ENCODE data around the gene RTN3. TPM values are rescaled to one million over a fixed set of nuclear protein-coding genes. Genes with fewer than 3 reads are reported as not detected.
"Not testable (repeated sequence)": the region's sequence is repeated elsewhere in the genome, so short reads cannot be mapped to it uniquely, and the experiment has no call there.

Gene RTN3
- total and polyA plus RNA-seq, 4 donors: 147 to 805 (median 547) TPM

DNA sequence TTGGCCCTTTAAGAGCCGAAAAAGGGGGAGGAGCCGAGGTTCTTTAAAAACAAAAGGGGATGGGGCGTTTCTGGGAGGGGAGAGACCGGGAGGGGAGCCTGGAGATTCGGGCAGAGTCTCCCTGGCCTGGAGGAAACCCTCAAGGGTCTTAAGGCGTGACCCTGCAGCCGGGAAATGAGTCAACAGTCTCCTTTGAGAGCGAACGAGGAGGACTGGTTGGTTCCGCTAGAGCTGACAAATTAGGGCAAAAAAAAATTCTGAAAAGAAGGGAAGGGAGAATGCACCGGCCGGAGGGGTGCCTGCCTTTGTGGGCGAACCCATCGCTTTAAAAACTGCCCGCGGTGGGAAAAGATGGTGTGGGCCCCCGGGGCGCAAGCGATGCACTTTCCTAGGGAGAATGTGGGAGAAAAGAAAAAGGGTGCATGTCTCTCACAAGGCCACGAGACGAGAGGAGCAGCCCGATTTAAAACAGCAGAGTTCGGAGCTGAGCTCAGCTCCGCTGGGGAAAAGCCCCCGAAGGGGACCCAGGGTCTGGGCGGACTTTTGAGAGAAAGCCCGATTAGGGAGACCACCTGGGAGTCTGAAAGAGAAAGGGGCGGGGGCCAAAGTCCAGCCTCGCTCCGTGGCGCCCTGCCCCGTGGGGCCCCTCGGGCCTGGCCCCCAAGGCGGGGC, 86.4 kb downstream of the RTN3 start:
- Histone ChIP-seq H3K27me3 (ENCODE audit: control insufficient read depth, insufficient read depth, low read length) (no peaks in the 10 kb centered on the region), H3K36me3 (ENCODE audit: control insufficient read depth, insufficient read depth, low read length) (peaks cover 25% of the 10 kb centered on the region), H3K27ac (ENCODE audit: low read depth, low read length) (peak overlapping the region; percentile 82), H3K4me3 (ENCODE audit: low read depth, low read length) (peak overlapping the region; percentile 81), H3K9me3 (ENCODE audit: control insufficient read depth, insufficient read depth, low read length) (no peaks in the 10 kb centered on the region), H3K4me1 (ENCODE audit: control insufficient read depth, insufficient read depth, low read length) (peaks cover 55% of the 10 kb centered on the region)
- WGBS (ENCODE audit: insufficient coverage): 0% methylated on average over 34 of the region's 34 CpGs
- peak in 3 of 6 donors; percentile 78 to 95 (median 95) for DNase-seq (ENCODE audit: low read depth in 4 of 6, low spot score in 6 of 6)

DNA sequence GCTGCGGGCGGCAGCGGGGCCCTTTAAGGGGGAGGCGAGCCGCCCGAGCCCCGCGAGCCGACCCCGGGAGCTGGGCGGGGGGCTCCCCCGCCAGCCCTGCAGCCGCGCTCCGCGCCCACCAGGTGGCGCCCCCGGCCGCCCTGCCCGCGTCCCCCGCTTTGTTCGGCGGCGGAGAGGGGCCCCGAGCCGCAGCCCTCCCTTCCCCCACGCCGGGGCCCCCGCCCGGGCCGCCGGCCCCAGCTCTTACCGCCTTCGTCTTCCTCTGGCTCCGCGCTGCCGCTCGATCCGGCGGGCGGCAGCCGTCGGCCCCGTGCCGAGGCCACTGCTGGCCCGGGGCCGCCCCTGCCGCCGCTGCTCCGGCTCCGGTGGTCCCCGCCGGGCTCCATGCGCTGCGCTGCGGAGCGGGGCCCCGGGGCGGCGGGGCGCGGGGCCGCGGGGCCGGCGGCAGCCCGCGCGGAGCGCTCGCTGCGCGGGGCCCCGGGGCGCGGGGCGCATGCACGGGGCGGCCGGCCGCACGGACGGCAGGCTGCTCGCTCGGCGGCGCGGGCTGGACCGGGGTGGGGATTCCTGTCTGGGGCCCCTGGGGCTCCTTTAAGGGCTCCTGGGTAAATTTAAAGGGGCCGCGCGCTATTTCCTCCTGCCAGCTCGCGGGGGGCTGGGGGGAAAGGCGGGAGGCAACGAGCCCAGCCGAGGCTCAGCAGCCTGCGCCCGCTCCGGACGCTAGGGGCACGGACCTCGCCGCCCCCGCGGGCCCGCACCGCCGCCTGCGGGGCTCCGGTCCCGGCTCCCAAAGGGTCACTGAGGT, 87.1 kb downstream of the RTN3 start, which contains the start of gene ZFTA:
TSS of gene ZFTA (minus strand) at position 539 of the 805 bp plus-strand sequence. CDS start at position 386, 153 bp downstream.
- peaks cover 50% of the 10 kb centered on the region for H3K4me1 ChIP-seq (ENCODE audit: control insufficient read depth, insufficient read depth, low read length)
- H3K27me3 ChIP-seq (ENCODE audit: control insufficient read depth, insufficient read depth, low read length): no peaks in the 10 kb centered on the region
- WGBS (ENCODE audit: insufficient coverage): under 1% methylated on average over 113 of the region's 113 CpGs
- H3K4me3 ChIP-seq (ENCODE audit: low read depth, low read length): peak within 1 kb of the TSS; percentile 81
- no peaks in the 10 kb centered on the region for H3K9me3 ChIP-seq (ENCODE audit: control insufficient read depth, insufficient read depth, low read length)
- H3K36me3 ChIP-seq (ENCODE audit: control insufficient read depth, insufficient read depth, low read length): peaks cover 25% of the 10 kb centered on the region
- peak in 2 of 6 donors; percentile 93 for DNase-seq (ENCODE audit: low read depth in 4 of 6, low spot score in 6 of 6)
- H3K27ac ChIP-seq (ENCODE audit: low read depth, low read length): peak within 1 kb of the TSS; percentile 82

DNA sequence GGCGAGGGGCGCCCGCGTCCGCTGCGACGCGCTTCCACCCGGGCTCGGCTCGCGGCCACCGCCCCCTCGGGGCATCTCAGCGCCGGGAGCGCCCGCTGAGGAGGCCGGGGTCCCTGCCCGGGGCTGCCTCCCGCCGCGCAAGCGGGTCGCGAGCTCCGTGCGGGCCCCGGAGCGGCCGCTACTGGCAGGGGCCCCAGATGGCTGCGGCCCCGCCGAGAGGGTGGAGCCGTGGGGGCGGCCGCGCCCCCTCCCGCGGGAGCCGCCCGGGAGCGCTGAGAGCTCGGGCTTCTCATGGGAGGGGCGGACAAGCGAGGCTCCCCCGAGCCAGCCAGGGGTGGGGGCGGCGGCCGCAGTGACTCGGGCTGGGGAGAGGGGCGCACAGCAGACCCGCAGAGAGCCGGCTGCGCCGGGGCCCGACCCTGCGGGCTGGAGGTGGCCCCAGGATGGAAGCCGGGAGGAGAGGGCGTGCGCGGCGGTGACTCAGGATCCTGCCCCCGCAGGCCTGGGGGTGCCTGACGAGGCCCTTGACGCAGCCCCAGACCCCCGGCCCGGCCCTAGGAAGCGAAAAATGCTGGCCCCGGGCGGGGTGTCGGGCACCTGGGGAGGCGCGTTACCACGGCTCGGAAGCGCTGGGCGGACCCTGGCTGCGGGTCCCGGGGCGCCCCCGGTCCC, 87.9 kb downstream of the RTN3 start:
- Histone ChIP-seq H3K4me1 (ENCODE audit: control insufficient read depth, insufficient read depth, low read length) (peaks cover 45% of the 10 kb centered on the region), H3K27me3 (ENCODE audit: control insufficient read depth, insufficient read depth, low read length) (no peaks in the 10 kb centered on the region), H3K27ac (ENCODE audit: low read depth, low read length) (no peak overlapping the region), H3K4me3 (ENCODE audit: low read depth, low read length) (peak overlapping the region; percentile 33), H3K36me3 (ENCODE audit: control insufficient read depth, insufficient read depth, low read length) (peaks cover 22% of the 10 kb centered on the region), H3K9me3 (ENCODE audit: control insufficient read depth, insufficient read depth, low read length) (no peaks in the 10 kb centered on the region)
- WGBS (ENCODE audit: insufficient coverage): under 1% methylated on average over 82 of the region's 82 CpGs
- DNase-seq (ENCODE audit: low read depth in 4 of 6, low spot score in 6 of 6): peak in 2 of 6 donors; percentile 56 to 77

GRCh38 chr11:63769714-63770455, 88.6 kb downstream of the RTN3 start:
- H3K9me3 ChIP-seq (ENCODE audit: control insufficient read depth, insufficient read depth, low read length): no peaks in the 10 kb centered on the region
- peak overlapping the region; percentile 33 for H3K4me3 ChIP-seq (ENCODE audit: low read depth, low read length)
- H3K27me3 ChIP-seq (ENCODE audit: control insufficient read depth, insufficient read depth, low read length): no peaks in the 10 kb centered on the region
- WGBS (ENCODE audit: insufficient coverage): 5% methylated on average over 28 of the region's 35 CpGs
- H3K36me3 ChIP-seq (ENCODE audit: control insufficient read depth, insufficient read depth, low read length): peaks cover 16% of the 10 kb centered on the region
- no peak overlapping the region for H3K27ac ChIP-seq (ENCODE audit: low read depth, low read length)
- peaks cover 38% of the 10 kb centered on the region for H3K4me1 ChIP-seq (ENCODE audit: control insufficient read depth, insufficient read depth, low read length)
- DNase-seq (ENCODE audit: low read depth in 4 of 6, low spot score in 6 of 6): peak in 2 of 6 donors; percentile 68 to 72

GRCh38 chr11:63770763-63771162, 89.5 kb downstream of the RTN3 start:
- no peak for DNase-seq (ENCODE audit: low read depth in 4 of 6, low spot score in 6 of 6)
- Histone ChIP-seq H3K36me3 (ENCODE audit: control insufficient read depth, insufficient read depth, low read length) (peaks cover 8% of the 10 kb centered on the region), H3K4me3 (ENCODE audit: low read depth, low read length) (no peak overlapping the region), H3K27me3 (ENCODE audit: control insufficient read depth, insufficient read depth, low read length) (no peaks in the 10 kb centered on the region), H3K27ac (ENCODE audit: low read depth, low read length) (no peak overlapping the region), H3K4me1 (ENCODE audit: control insufficient read depth, insufficient read depth, low read length) (peaks cover 29% of the 10 kb centered on the region), H3K9me3 (ENCODE audit: control insufficient read depth, insufficient read depth, low read length) (no peaks in the 10 kb centered on the region)
- WGBS (ENCODE audit: insufficient coverage): 71% methylated on average over 4 of the region's 7 CpGs

DNA sequence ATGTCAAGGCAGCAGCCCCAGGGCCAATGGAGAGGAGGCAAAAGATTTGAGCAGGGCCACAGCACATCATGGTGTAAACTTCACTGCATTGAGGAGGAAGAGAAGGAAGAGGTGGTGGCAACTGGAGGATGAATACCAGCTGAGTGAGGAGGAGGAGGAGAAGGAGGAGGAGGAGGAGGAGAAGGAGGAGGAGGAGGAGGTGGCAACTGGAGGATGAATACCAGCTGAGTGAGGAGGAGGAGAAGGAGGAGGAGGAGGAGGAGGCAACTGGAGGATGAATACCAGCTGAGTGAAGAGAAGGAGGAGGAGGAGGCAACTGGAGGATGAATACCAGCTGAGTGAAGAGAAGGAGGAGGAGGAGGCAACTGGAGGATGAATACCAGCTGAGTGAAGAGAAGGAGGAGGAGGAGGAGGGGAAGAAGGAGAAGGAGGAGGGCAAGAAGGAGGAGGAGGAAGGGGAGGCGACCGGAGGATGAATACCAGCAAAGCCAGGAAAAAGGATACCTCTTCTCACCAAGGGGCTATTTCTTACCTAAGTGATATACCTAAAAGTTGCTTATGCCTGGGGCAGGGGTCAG, 90.5 kb downstream of the RTN3 start:
- H3K4me3 ChIP-seq (ENCODE audit: low read depth, low read length); H3K27ac ChIP-seq (ENCODE audit: low read depth, low read length); H3K27me3 ChIP-seq (ENCODE audit: control insufficient read depth, insufficient read depth, low read length); H3K9me3 ChIP-seq (ENCODE audit: control insufficient read depth, insufficient read depth, low read length); DNase-seq (ENCODE audit: low read depth in 4 of 6, low spot score in 6 of 6); H3K36me3 ChIP-seq (ENCODE audit: control insufficient read depth, insufficient read depth, low read length): not testable (repeated sequence)
- peaks cover 19% of the 10 kb centered on the region for H3K4me1 ChIP-seq (ENCODE audit: control insufficient read depth, insufficient read depth, low read length)
- WGBS (ENCODE audit: insufficient coverage): no CpG with 5 or more reads among the region's 2 CpGs

- peaks cover 1% of the 10 kb centered on the region for H3K4me1 ChIP-seq (ENCODE audit: control insufficient read depth, insufficient read depth, low read length)
- DNase-seq (ENCODE audit: low read depth in 4 of 6, low spot score in 6 of 6): no peak
- H3K27ac ChIP-seq (ENCODE audit: low read depth, low read length): no peak overlapping the region
- WGBS (ENCODE audit: insufficient coverage): 78% methylated on average over 3 of the region's 3 CpGs
- no peaks in the 10 kb centered on the region for H3K36me3 ChIP-seq (ENCODE audit: control insufficient read depth, insufficient read depth, low read length)
- H3K9me3 ChIP-seq (ENCODE audit: control insufficient read depth, insufficient read depth, low read length): no peaks in the 10 kb centered on the region
- no peak overlapping the region for H3K4me3 ChIP-seq (ENCODE audit: low read depth, low read length)
- no peaks in the 10 kb centered on the region for H3K27me3 ChIP-seq (ENCODE audit: control insufficient read depth, insufficient read depth, low read length)
Measured at GRCh38 chr11:63775191-63775590, 93.9 kb downstream of the RTN3 start.

GRCh38 chr11:63779039-63779438, 97.7 kb downstream of the RTN3 start:
- no CpG with 5 or more reads among the region's 2 CpGs for WGBS (ENCODE audit: insufficient coverage)
- no peak overlapping the region for H3K4me3 ChIP-seq (ENCODE audit: low read depth, low read length)

GRCh38 chr11:63782749-63783148, 101.4 kb downstream of the RTN3 start:
- Histone ChIP-seq H3K9me3 (ENCODE audit: control insufficient read depth, insufficient read depth, low read length) (no peaks in the 10 kb centered on the region), H3K4me3 (ENCODE audit: low read depth, low read length) (no peak overlapping the region), H3K4me1 (ENCODE audit: control insufficient read depth, insufficient read depth, low read length) (no peaks in the 10 kb centered on the region), H3K36me3 (ENCODE audit: control insufficient read depth, insufficient read depth, low read length) (no peaks in the 10 kb centered on the region), H3K27ac (ENCODE audit: low read depth, low read length) (no peak overlapping the region), H3K27me3 (ENCODE audit: control insufficient read depth, insufficient read depth, low read length) (no peaks in the 10 kb centered on the region)
- WGBS (ENCODE audit: insufficient coverage): no CpG with 5 or more reads among the region's 6 CpGs
- no peak for DNase-seq (ENCODE audit: low read depth in 4 of 6, low spot score in 6 of 6)

More at GRCh38 chr11:63779039-63779438, 97.7 kb downstream of the RTN3 start:
- no peaks in the 10 kb centered on the region for H3K9me3 ChIP-seq (ENCODE audit: control insufficient read depth, insufficient read depth, low read length)
- no peaks in the 10 kb centered on the region for H3K36me3 ChIP-seq (ENCODE audit: control insufficient read depth, insufficient read depth, low read length)
- no peaks in the 10 kb centered on the region for H3K4me1 ChIP-seq (ENCODE audit: control insufficient read depth, insufficient read depth, low read length)
- DNase-seq (ENCODE audit: low read depth in 4 of 6, low spot score in 6 of 6): no peak
- no peaks in the 10 kb centered on the region for H3K27me3 ChIP-seq (ENCODE audit: control insufficient read depth, insufficient read depth, low read length)
- no peak overlapping the region for H3K27ac ChIP-seq (ENCODE audit: low read depth, low read length)

All from spinal cord (tissue), 10 donors.